GM06990 (cell line): ENCODE results near the gene LRRFIP2.
A peak's percentile ranks its signal among the peaks of the same experiment; 100 is the strongest.

Source experiments
- DNase-seq: peaks from one replicate; pipeline ENCODE4 v3.0.0-alpha.2; 2011; ENCODE audit not compliant: insufficient read length; ENCODE audit errors: extremely low read depth
- H3K27me3 ChIP-seq: replicated peaks from 2 replicates; pipeline ENCODE4 v1.6.0; 2011; ENCODE audit warnings: low read length; ENCODE audit not compliant: control insufficient read depth, insufficient read depth
- H3K36me3 ChIP-seq: 2 replicates; pipeline ENCODE4 v1.5.1; 2011; ENCODE audit warnings: low read length; ENCODE audit not compliant: control insufficient read depth, insufficient read depth
- H3K4me3 ChIP-seq: replicated peaks from 2 replicates; pipeline ENCODE4 v1.5.1; 2011; ENCODE audit warnings: low read depth, mild to moderate bottlenecking, control low read depth, low read length
- CTCF ChIP-seq: IDR thresholded peaks from 2 replicates; pipeline ENCODE4 v1.5.1; 2011; ENCODE audit warnings: low read length, control low read depth, mild to moderate bottlenecking, inconsistent platforms; ENCODE audit not compliant: insufficient read depth, poor library complexity, severe bottlenecking

The LRRFIP2 gene

GRCh38 chr3:37181756-37182155, 7.4 kb upstream of the LRRFIP2 start:
- no peaks in the 10 kb centered on the region for H3K27me3 ChIP-seq
- no peaks in the 10 kb centered on the region for H3K36me3 ChIP-seq
- no peak for TF ChIP-seq CTCF
- DNase-seq, result no peak
- no peak overlapping the region for H3K4me3 ChIP-seq

GRCh38 chr3:37179144-37179967, 5.0 kb upstream of the LRRFIP2 start:
- no peak for TF ChIP-seq CTCF
- Histone ChIP-seq H3K27me3 (no peaks in the 10 kb centered on the region), H3K36me3 (no peaks in the 10 kb centered on the region), H3K4me3 (no peak overlapping the region)
- no peak for DNase-seq

GRCh38 chr3:37173806-37174205, 576 bp downstream of the LRRFIP2 start:
- no peak for DNase-seq
- H3K4me3 ChIP-seq, result peak overlapping the region; percentile 91
- peaks cover 3% of the 10 kb centered on the region for H3K36me3 ChIP-seq

GRCh38 chr3:37171144-37171543, 3.2 kb downstream of the LRRFIP2 start:
- H3K36me3 ChIP-seq, result peaks cover 3% of the 10 kb centered on the region
- no peak overlapping the region for H3K4me3 ChIP-seq
- no peaks in the 10 kb centered on the region for H3K27me3 ChIP-seq
- TF ChIP-seq CTCF, result no peak
- DNase-seq, result no peak

More at GRCh38 chr3:37173806-37174205, 576 bp downstream of the LRRFIP2 start:
- H3K27me3 ChIP-seq, result no peaks in the 10 kb centered on the region
- no peak for TF ChIP-seq CTCF

- TF ChIP-seq CTCF, result no peak
- H3K36me3 ChIP-seq, result peaks cover 3% of the 10 kb centered on the region
- no peaks in the 10 kb centered on the region for H3K27me3 ChIP-seq
- H3K4me3 ChIP-seq, result no peak overlapping the region
- no peak for DNase-seq
Observed at GRCh38 chr3:37170513-37170912, 3.9 kb downstream of the LRRFIP2 start.
